PC-3 (cell line): Measurements from ENCODE around the gene PRKAR2B.

Experiments used
- CTCF ChIP-seq: fragments of 300-600 bp; sonication (generic); conservative IDR thresholded peaks from 2 replicates; pipeline ENCODE4 v1.5.1; 2017; ENCODE audit warnings: antibody characterized with exemption, low read depth, mild to moderate bottlenecking, low read length
- EZH2 ChIP-seq: fragments of 300-600 bp; sonication (generic); IDR thresholded peaks from one replicate; pipeline ENCODE4 v1.6.1; 2017; ENCODE audit warnings: antibody characterized with exemption, mild to moderate bottlenecking, low read length; ENCODE audit not compliant: unreplicated experiment
- EZH2phosphoT487 ChIP-seq: fragments of 300-600 bp; sonication (generic); IDR thresholded peaks from 2 replicates; pipeline ENCODE4 v1.6.1; 2018; ENCODE audit warnings: mild to moderate bottlenecking, antibody characterized with exemption, low read length, borderline replicate concordance

GRCh38 chr7:107035446-107035845, 9.1 kb upstream of the PRKAR2B start:
- TF ChIP-seq CTCF (no peak), EZH2 (no peak), EZH2phosphoT487 (no peak)
